HG03521 (cell line): Measurements from ENCODE around the gene DEDD2.
"Not testable (repeated sequence)": the region's sequence is repeated elsewhere in the genome, so short reads cannot be mapped to it uniquely, and the experiment has no call there.

Source experiments
- ATAC-seq: cut with Tn5 transposase; IDR thresholded peaks from one replicate; pipeline ENCODE4 v1.9.1; 2021; ENCODE audit warnings: mild to moderate bottlenecking, moderate library complexity; ENCODE audit not compliant: unreplicated experiment

DEDD2 gene

GRCh38 chr19:42217520-42218437 lies at the start of gene DEDD2:
Gene DEDD2 (minus strand): TSS chr19:42217677. CDS start chr19:42217007, 670 bp downstream.
- ATAC-seq = peak; percentile 61

- ATAC-seq = not testable (repeated sequence)
Measured at GRCh38 chr19:42266928-42267603, 49.6 kb upstream of the DEDD2 start.

GRCh38 chr19:42266105-42266504 lies 48.6 kb upstream of the DEDD2 start:
- ATAC-seq = not testable (repeated sequence)

- ATAC-seq = no peak
Measured at GRCh38 chr19:42261763-42262162, 44.3 kb upstream of the DEDD2 start.

GRCh38 chr19:42257842-42258241 lies 40.4 kb upstream of the DEDD2 start:
- not testable (repeated sequence) for ATAC-seq

- no peak for ATAC-seq
Measured at GRCh38 chr19:42255766-42256745, 38.6 kb upstream of the DEDD2 start.

- peak; percentile 68 for ATAC-seq
Measured at GRCh38 chr19:42254850-42255765, 37.6 kb upstream of the DEDD2 start, which contains the start of gene ERF. Gene ERF (minus strand): TSS chr19:42255128. CDS start chr19:42254999, 129 bp downstream.

GRCh38 chr19:42254089-42254849 lies 36.8 kb upstream of the DEDD2 start:
- no peak for ATAC-seq

- ATAC-seq = no peak
Measured at GRCh38 chr19:42253245-42254088, 36.0 kb upstream of the DEDD2 start.

GRCh38 chr19:42252365-42253244 lies 35.1 kb upstream of the DEDD2 start:
- no peak for ATAC-seq

- no peak for ATAC-seq
Measured at GRCh38 chr19:42251572-42252358, 34.3 kb upstream of the DEDD2 start.

GRCh38 chr19:42250666-42251531 lies 33.4 kb upstream of the DEDD2 start:
- ATAC-seq = no peak

- ATAC-seq = no peak
Measured at GRCh38 chr19:42250183-42250665, 32.7 kb upstream of the DEDD2 start.

- no peak for ATAC-seq
Measured at GRCh38 chr19:42249769-42250168, 32.3 kb upstream of the DEDD2 start.

GRCh38 chr19:42249149-42249750 lies 31.8 kb upstream of the DEDD2 start:
- ATAC-seq = no peak
